Measurements from ENCODE around the gene AKAP14. TPM values are rescaled to one million over a fixed set of nuclear protein-coding genes. Genes with fewer than 3 reads are reported as not detected.

Gene AKAP14
- total RNA-seq: not detected in 2 replicates

GRCh38 chrX:119895843-119896326 is at the start of gene AKAP14:
Gene AKAP14, plus strand, starts transcription at chrX:119895893. Its CDS starts 7,331 bp downstream, at chrX:119903224.

DNA sequence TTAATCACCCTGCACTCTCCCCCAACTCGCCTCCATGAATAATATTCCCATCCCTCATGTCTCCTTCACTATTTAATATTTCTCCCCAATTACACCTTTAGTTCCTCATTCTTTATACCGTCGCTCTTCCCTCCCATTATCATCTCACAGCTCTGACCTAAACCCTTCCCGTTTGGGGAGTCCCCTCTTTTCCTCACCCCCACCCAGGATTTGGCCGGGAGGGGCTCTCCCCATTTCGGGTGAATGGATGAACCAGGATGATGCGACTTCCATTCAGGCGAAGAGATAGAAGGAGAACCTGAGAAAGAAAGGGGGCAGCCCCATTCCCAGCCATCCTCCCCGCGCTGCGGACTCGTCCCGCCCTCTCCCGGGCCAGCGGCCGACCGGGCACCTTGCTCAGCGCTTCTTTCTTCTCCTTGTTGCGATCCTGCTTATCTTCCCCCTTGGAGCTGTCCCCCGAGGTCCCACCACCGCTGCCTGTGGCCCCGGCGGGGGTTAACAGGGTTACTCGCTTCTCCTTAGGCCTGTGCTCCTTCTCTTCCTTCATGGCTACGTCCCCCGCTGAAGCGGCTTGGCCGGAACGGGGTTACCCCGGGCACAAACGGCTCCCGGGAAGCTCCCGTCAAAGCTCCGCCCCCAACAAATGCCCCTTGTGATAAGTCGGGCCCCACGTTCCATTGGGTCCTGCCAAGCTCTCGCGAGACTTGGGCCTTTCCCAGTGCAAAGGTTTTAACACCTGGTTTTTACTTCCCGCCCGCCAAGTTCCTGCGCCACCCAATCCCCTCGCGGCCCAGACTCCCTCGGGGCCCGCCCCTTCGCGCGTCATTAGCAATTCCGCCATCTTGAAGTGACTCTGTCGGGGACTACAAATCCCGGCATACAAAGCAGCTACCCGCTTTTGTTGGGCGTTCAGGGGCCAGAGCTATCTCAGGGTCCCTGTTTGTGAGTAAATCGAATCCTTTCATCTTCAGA is 43.0 kb upstream of the AKAP14 start, which contains the start of gene UPF3B:
Gene UPF3B (minus strand): TSS at position 582 of the 972 bp plus-strand sequence. CDS start 35 bp downstream, at position 547.

DNA sequence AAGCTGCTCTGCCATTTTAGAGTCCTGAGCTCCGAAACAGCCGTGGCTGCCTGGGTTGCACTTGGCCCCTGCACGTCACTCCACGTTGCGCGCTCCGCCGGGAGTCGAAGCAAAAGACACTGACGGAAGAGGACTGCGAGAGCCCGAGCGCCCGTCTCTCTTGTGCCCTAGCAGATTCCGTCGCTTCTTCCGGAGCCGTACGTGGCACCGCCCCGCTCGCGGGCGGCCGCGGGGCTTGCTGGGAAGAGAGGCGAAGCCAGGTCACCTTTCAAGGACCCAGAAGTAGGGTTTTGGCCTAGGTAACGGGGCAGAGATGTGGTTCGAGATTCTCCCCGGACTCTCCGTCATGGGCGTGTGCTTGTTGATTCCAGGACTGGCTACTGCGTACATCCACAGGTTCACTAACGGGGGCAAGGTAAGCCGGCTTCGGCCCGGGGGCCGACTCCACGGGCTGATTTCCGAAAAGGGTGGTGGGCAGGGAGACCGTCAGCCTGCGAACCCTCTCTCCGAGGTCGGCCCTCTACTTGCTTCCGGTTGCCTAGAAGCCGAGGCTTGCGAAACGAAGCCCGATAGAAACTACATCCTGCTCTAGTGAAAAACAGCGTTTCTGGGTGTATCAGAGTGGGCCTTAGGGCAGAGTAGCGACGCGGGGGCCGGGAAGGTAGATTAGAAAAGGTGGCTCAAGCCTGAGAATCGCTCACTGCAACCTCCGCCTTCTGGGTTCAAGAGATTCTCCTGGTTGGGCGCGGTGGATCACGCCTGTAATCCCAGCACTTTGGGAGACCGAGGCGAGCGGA is 23.9 kb upstream of the AKAP14 start, which contains the start of the genes NDUFA1 and RNF113A:
Gene NDUFA1 (plus strand): TSS at position 234 of the 797 bp plus-strand sequence. CDS start 80 bp downstream, at position 314.
Gene RNF113A (minus strand): TSS at position 135 of the 797 bp plus-strand sequence. CDS start 120 bp downstream, at position 15.

GRCh38 chrX:119943185-119943988 is 47.7 kb downstream of the AKAP14 start, which contains the start of gene NKAP:
Gene NKAP, minus strand, starts transcription at chrX:119943751. Its CDS starts 146 bp downstream, at chrX:119943605.

Other genes starting within 250 kb of the AKAP14 start
- gene SEPTIN6, start 202.7 kb upstream of the AKAP14 start, total RNA-seq: 1.4 and 7.3 TPM in 2 replicates
- under 0.01 and 0.07 TPM in 2 replicates for gene SOWAHD, start 137.3 kb upstream of the AKAP14 start, total RNA-seq
- 1,852 and 3,096 TPM in 2 replicates for gene RPL39, start 104.3 kb upstream of the AKAP14 start, total RNA-seq
- gene UPF3B, start 42.9 kb upstream of the AKAP14 start, total RNA-seq: 3.1 and 3.8 TPM in 2 replicates
- gene RNF113A, start 24.2 kb upstream of the AKAP14 start, total RNA-seq: 12.0 and 15.7 TPM in 2 replicates
- 53.2 and 65.3 TPM in 2 replicates for gene NDUFA1, start 24.1 kb upstream of the AKAP14 start, total RNA-seq
- gene NKAP, start 47.9 kb downstream of the AKAP14 start, total RNA-seq: 5.8 TPM in 2 replicates
- gene RHOXF2B, start 181.8 kb downstream of the AKAP14 start, total RNA-seq: not detected in 2 replicates
- gene RHOXF1, start 220.0 kb downstream of the AKAP14 start, total RNA-seq: not detected in 2 replicates

Measured in nasal cavity respiratory epithelium epithelial cell of viscerocranial mucosa (primary cell).